ENCODE results near the gene SAMD4B.

SAMD4B gene

DNA sequence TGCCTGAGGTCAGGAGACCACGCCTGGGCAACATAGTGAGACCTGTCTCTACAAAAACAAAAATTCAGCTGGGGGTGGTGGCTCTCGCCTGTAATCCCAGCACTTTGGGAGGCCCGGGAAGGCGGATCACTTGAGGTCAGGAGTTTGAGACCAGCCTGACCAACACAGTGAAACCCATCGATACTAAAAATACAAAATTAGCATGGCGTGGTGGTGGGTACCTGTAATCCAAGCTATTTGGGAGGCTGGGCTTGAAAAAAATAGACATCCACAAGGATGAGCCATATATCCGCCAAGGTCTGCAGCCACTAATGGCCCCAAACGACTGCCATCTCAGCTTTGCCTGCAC lies 90.4 kb downstream of the SAMD4B start:
- H3K9me3 ChIP-seq, result no peaks in the 10 kb centered on the region
- H3K27me3 ChIP-seq, result peaks cover 15% of the 10 kb centered on the region
- no peak overlapping the region for H3K27ac ChIP-seq
- peaks cover 16 to 29% of the 10 kb centered on the region in 2 experiments for H3K4me1 ChIP-seq (ENCODE audit: control insufficient read depth in 1 of 2, insufficient read depth in 1 of 2, low read depth in 1 of 2, low read length in 1 of 2)
- H3K4me3 ChIP-seq (ENCODE audit: low read depth in 1 of 2, low read length in 1 of 2), result no peak overlapping the region
- peaks cover 19% of the 10 kb centered on the region for H3K36me3 ChIP-seq
- TF ChIP-seq, protein P1, sequence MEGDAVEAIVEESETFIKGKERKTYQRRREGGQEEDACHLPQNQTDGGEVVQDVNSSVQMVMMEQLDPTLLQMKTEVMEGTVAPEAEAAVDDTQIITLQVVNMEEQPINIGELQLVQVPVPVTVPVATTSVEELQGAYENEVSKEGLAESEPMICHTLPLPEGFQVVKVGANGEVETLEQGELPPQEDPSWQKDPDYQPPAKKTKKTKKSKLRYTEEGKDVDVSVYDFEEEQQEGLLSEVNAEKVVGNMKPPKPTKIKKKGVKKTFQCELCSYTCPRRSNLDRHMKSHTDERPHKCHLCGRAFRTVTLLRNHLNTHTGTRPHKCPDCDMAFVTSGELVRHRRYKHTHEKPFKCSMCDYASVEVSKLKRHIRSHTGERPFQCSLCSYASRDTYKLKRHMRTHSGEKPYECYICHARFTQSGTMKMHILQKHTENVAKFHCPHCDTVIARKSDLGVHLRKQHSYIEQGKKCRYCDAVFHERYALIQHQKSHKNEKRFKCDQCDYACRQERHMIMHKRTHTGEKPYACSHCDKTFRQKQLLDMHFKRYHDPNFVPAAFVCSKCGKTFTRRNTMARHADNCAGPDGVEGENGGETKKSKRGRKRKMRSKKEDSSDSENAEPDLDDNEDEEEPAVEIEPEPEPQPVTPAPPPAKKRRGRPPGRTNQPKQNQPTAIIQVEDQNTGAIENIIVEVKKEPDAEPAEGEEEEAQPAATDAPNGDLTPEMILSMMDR (IDR thresholded peaks at IDR 0.05), result no peak

- H3K27me3 ChIP-seq, result peaks cover 14% of the 10 kb centered on the region
- H3K4me3 ChIP-seq (ENCODE audit: low read depth in 1 of 2, low read length in 1 of 2), result no peak overlapping the region
- H3K27ac ChIP-seq, result no peak overlapping the region
- TF ChIP-seq, protein P1 (IDR thresholded peaks at IDR 0.05), result no peak
- H3K4me1 ChIP-seq (ENCODE audit: control insufficient read depth in 1 of 2, insufficient read depth in 1 of 2, low read depth in 1 of 2, low read length in 1 of 2), result peaks cover 16 to 29% of the 10 kb centered on the region in 2 experiments
- peaks cover 19% of the 10 kb centered on the region for H3K36me3 ChIP-seq
- no peaks in the 10 kb centered on the region for H3K9me3 ChIP-seq
These were observed 91.4 kb downstream of the SAMD4B start for GRCh38 chr19:39433480-39434079.

DNA sequence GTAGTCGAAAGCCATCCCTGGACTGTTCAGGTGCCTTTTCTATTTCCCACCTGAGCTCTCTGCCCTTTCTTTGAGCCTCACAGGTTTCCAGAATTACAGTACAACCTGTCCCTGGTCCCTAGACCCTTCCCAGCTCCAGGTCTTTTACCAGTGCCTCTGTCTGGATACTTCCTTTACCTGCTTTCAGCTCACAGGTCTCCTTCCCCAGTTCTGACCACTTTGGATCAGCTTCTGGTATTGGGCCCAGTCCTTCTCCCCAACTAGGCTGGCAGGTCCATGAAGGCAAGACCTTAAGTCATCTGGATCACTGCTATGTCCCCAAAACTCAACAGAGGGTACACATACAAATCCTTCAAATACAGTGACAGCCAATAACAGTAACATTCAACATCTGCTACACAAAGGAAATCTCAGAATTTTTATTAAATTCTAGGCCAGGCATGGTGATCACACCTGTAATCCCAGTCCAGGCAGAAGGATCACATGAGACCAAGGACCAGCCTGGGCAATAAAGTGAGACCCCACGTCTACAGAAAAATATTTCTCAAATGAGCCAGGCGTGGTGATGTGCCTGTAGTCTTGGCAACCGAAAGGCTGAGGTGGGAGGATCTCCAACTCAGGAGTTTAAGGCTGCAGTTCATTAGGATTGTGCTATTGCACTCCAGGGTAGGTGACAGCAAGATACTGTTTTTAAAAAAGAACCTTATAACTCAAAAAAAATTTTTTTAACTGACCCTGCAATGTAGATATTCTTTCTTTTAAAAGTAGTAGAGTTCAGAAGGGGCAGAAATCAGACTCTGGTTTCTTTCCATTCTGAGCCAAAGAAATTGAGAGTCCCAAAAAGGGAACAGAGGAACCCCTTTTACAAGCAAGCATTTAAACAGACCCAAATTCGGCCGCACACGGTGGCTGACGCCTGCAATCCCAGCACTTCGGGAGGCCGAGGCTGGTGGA lies 92.2 kb downstream of the SAMD4B start:
- Histone ChIP-seq H3K27me3 (peaks cover 11% of the 10 kb centered on the region), H3K9me3 (no peaks in the 10 kb centered on the region), H3K4me1 (ENCODE audit: control insufficient read depth in 1 of 2, insufficient read depth in 1 of 2, low read depth in 1 of 2, low read length in 1 of 2) (peaks cover 16 to 29% of the 10 kb centered on the region in 2 experiments), H3K36me3 (peaks cover 19% of the 10 kb centered on the region), H3K4me3 (ENCODE audit: low read depth in 1 of 2, low read length in 1 of 2) (peak overlapping the region; percentile 86 to 93), H3K27ac (no peak overlapping the region)
- TF ChIP-seq, protein P1 (IDR thresholded peaks at IDR 0.05), result no peak
